Mesodermal cell (in vitro differentiated cells): ENCODE data around the gene FSIP1.

Source experiments
- H3K27ac ChIP-seq: 2 replicates; pipeline ENCODE4 v1.7.0; 2013; ENCODE audit warnings: mild to moderate bottlenecking, low read depth, low read length, moderate library complexity; ENCODE audit not compliant: severe bottlenecking
- H3K36me3 ChIP-seq: 2 replicates; pipeline ENCODE4 v1.7.1; 2013; ENCODE audit warnings: mild to moderate bottlenecking, low read length, moderate library complexity; ENCODE audit not compliant: control insufficient read depth, insufficient read depth
- H3K4me1 ChIP-seq: one replicate; pipeline ENCODE4 v1.7.1; 2013; ENCODE audit warnings: mild to moderate bottlenecking, low read length; ENCODE audit not compliant: insufficient read depth, control insufficient read depth, poor library complexity, severe bottlenecking
- H3K4me3 ChIP-seq: 2 replicates; pipeline ENCODE4 v1.7.0; 2013; ENCODE audit warnings: low read length, control low read depth, mild to moderate bottlenecking; ENCODE audit not compliant: insufficient read depth, poor library complexity, severe bottlenecking; ENCODE audit errors: extremely low read depth
- H3K9me3 ChIP-seq: 2 replicates; pipeline ENCODE4 v1.7.1; 2013; ENCODE audit warnings: mild to moderate bottlenecking, low read length, moderate library complexity; ENCODE audit not compliant: control insufficient read depth
- WGBS, 2 experiments: methylation state at CpG; one replicate each; pipeline ENCODE4 v1.1.5; 2013; ENCODE audit warnings: missing lambda C conversion rate in 2 of 2; ENCODE audit not compliant: insufficient coverage in 2 of 2; 5-methylcytosine and 5-hydroxymethylcytosine counted together

Gene FSIP1

DNA sequence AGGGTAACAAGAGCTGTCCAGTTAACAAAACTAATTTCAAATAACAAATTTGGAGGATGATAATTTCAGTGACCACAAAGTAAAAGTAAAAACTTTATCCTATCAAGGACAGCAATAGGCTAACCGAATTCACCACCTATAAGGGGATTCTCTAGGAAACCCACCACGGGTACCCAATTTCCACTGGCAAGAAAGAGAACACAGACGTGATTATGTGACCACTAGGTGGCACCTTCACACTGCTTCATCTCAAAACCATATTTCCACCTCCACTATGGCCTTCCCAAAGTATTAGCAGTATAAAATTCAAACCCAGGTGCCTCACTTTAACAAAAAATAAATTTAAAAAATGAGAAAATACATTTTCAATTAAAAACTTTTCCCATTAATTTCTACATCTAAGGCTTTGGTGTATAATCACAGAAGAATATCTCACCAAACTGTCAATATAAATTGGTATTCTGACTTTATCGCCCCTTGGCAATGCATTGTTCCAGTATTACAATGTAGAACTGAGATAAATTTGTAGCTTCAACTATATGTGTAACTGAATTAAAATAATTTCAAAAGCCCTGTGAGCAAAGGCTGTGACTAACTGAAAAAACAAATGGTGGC, 96.5 kb downstream of the FSIP1 start:
- Histone ChIP-seq H3K9me3 (no peaks in the 10 kb centered on the region), H3K4me3 (no peak overlapping the region), H3K36me3 (no peaks in the 10 kb centered on the region), H3K27ac (no peak overlapping the region), H3K4me1 (peaks cover 12% of the 10 kb centered on the region)
- 6% methylated on average over 2 of the region's 4 CpGs; no CpG with 5 or more reads in 1 of the 2 experiments for WGBS, 2 experiments

DNA sequence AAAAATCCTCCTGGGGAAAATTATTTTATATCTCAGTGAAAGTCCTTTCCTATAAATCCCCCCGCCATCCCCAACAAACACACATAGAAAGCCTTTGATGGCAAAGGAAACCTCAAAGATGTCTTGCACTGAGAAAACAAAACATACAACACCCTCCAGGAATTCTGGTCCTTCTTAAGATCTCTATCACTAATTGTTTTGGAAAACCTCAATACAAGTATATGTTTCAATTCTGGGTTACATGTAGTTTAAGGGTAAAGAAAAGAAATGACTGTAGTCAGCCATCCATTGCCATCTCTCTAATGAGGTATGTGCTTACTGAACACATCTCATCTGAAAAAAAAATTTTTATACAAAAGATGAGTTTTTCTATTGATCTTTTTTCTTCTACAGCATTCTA, 97.3 kb downstream of the FSIP1 start:
- no CpG with 5 or more reads among the region's 1 CpG for WGBS, 2 experiments

DNA sequence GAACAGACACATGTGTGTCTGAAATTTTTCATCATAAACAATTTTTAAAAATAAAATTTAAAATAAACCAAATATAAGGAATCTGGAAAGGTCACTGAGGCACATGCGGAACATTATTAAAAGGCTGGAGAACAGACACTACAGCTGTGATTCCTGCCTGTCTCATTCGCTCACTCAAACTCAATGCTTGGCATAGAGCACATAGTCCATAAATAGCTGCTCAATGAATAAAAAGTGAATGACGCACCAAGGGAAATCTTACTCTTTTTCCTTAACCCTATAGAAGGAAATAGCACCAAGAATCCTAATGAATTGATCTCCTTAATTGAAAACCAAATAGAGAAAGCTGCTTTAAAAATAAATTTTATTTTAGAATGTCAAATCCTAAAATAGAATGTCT, 98.4 kb downstream of the FSIP1 start:
- Histone ChIP-seq H3K4me1 (peaks cover 5% of the 10 kb centered on the region), H3K27ac (no peak overlapping the region), H3K9me3 (no peaks in the 10 kb centered on the region), H3K4me3 (no peak overlapping the region), H3K36me3 (no peaks in the 10 kb centered on the region)
- WGBS, 2 experiments = 50 to 100% methylated on average over 1 to 2 of the region's 3 CpGs

More for the DNA sequence above, 97.3 kb downstream of the FSIP1 start:
- Histone ChIP-seq H3K27ac (no peak overlapping the region), H3K4me3 (no peak overlapping the region), H3K36me3 (no peaks in the 10 kb centered on the region), H3K9me3 (no peaks in the 10 kb centered on the region), H3K4me1 (peaks cover 6% of the 10 kb centered on the region)

DNA sequence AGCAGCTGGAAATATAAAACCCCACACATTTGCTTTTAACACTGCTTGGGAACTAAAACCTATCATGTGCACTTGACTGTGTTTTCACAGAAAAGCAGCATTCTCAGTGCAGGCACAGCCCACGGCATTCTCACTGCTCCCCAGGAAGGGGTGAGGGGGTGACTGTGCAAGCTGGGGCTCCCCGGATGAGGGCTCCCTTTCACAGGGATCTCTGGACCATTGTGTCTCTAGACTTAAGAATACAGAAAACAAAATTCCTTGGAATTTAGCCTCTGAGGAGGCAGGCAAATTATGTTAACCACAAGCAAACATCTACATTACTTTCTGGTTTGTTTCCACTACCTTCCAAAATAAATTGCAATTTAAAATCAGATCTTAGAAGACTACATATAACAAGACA, 100.3 kb downstream of the FSIP1 start:
- 100% methylated on average over 1 of the region's 2 CpGs; no CpG with 5 or more reads in 1 of the 2 experiments for WGBS, 2 experiments

DNA sequence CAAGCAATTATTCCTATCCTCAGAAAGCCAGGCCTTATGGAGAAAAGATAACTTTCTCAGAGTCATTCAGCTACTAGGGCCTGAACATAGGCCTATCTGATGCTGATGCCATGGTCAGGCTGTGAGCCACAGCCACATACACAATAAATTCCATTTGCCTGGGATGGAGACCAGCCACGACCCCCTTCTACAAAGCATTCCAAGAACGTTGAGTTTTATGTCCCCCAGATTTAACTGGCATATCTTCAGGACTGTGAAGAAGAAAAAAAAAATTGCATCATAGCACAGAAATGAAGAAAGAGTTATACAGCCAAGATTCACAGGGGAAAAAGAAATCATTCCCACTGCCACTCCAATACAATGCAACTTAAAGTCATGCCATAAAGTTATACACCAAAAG, 101.8 kb downstream of the FSIP1 start:
- H3K9me3 ChIP-seq = no peaks in the 10 kb centered on the region
- 80% methylated on average over 1 of the region's 2 CpGs; no CpG with 5 or more reads in 1 of the 2 experiments for WGBS, 2 experiments
- peaks cover 5% of the 10 kb centered on the region for H3K4me1 ChIP-seq
- no peak overlapping the region for H3K27ac ChIP-seq
- no peaks in the 10 kb centered on the region for H3K36me3 ChIP-seq
- H3K4me3 ChIP-seq = no peak overlapping the region

More for the DNA sequence above, 100.3 kb downstream of the FSIP1 start:
- H3K36me3 ChIP-seq = no peaks in the 10 kb centered on the region
- H3K4me3 ChIP-seq = no peak overlapping the region
- H3K4me1 ChIP-seq = peaks cover 5% of the 10 kb centered on the region
- H3K27ac ChIP-seq = no peak overlapping the region
- no peaks in the 10 kb centered on the region for H3K9me3 ChIP-seq

DNA sequence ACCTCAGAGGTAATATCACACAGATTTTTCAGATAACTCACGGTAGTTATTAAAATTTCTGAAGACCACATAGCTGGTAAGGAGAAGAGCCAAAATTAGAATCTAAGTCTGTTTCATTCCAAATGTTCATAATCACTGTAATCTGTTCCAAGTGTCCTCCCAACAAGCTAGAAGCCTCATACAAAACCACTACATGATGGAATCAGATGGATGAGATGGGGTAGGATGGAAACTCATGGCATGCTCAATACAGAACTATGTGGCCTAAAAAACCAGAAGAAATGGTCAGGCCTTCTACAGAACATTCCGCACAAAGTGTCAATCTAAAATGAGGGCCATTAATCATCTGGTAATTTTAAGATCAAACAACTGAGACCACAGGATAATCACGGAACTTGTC, 110.0 kb downstream of the FSIP1 start:
- no peak overlapping the region for H3K4me3 ChIP-seq
- H3K36me3 ChIP-seq = no peaks in the 10 kb centered on the region
- no peak overlapping the region for H3K27ac ChIP-seq
- no peaks in the 10 kb centered on the region for H3K9me3 ChIP-seq
- H3K4me1 ChIP-seq = peaks cover 10% of the 10 kb centered on the region
- 100% methylated on average over 2 of the region's 3 CpGs for whole genome bisulfite sequencing, 2 experiments

GRCh38 chr15:39672184-39672583, 110.5 kb downstream of the FSIP1 start:
- Histone ChIP-seq H3K4me3 (no peak overlapping the region), H3K36me3 (no peaks in the 10 kb centered on the region), H3K4me1 (peaks cover 15% of the 10 kb centered on the region), H3K27ac (no peak overlapping the region), H3K9me3 (no peaks in the 10 kb centered on the region)
- 92 to 94% methylated on average over 5 of the region's 6 CpGs for WGBS, 2 experiments

GRCh38 chr15:39670687-39671086, 112.0 kb downstream of the FSIP1 start:
- no CpG with 5 or more reads among the region's 2 CpGs for WGBS, 2 experiments

DNA sequence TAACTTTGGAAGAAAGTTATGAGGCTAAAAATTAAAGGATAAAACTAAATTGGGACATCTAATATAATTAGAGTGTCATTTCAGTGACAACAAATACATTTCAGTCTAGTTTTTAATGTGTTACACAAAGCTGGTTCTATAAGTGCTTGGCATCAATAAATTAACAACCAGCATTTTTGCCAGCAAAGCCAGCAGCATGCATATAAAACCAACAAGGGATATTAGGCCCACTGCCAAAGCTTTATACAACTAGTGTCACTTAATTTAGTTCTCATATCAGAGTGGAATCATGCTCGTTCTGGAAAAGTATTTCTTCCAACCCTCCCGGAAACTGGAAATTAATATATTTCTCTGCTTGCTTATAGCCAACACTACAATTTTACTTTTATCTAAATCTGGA, 113.0 kb downstream of the FSIP1 start:
- Histone ChIP-seq H3K4me3 (no peak overlapping the region), H3K9me3 (no peaks in the 10 kb centered on the region), H3K27ac (no peak overlapping the region), H3K36me3 (no peaks in the 10 kb centered on the region), H3K4me1 (peaks cover 34% of the 10 kb centered on the region)
- 68% methylated on average over 2 of the region's 2 CpGs; no CpG with 5 or more reads in 1 of the 2 experiments for WGBS, 2 experiments

More at GRCh38 chr15:39670687-39671086, 112.0 kb downstream of the FSIP1 start:
- Histone ChIP-seq H3K9me3 (no peaks in the 10 kb centered on the region), H3K4me3 (no peak overlapping the region), H3K4me1 (peaks cover 24% of the 10 kb centered on the region), H3K36me3 (no peaks in the 10 kb centered on the region), H3K27ac (no peak overlapping the region)

- 0% methylated on average over 1 of the region's 1 CpG; no CpG with 5 or more reads in 1 of the 2 experiments for WGBS, 2 experiments
- no peak overlapping the region for H3K4me3 ChIP-seq
- no peak overlapping the region for H3K27ac ChIP-seq
- H3K9me3 ChIP-seq = no peaks in the 10 kb centered on the region
- H3K36me3 ChIP-seq = no peaks in the 10 kb centered on the region
- H3K4me1 ChIP-seq = peaks cover 38% of the 10 kb centered on the region
Observed at GRCh38 chr15:39669241-39669640, 113.4 kb downstream of the FSIP1 start.

GRCh38 chr15:39668457-39668856, 114.2 kb downstream of the FSIP1 start:
- WGBS, 2 experiments = 86 to 100% methylated on average over 1 to 2 of the region's 4 CpGs
- Histone ChIP-seq H3K36me3 (no peaks in the 10 kb centered on the region), H3K9me3 (no peaks in the 10 kb centered on the region), H3K4me3 (no peak overlapping the region), H3K4me1 (peaks cover 38% of the 10 kb centered on the region), H3K27ac (no peak overlapping the region)
